NCI-H524 (cell line): ENCODE data around the gene ANKRD10.

Source experiments
- DNase-seq, 2 experiments: peaks; one replicate each; lab custom pipeline; 2025; lab: John Stamatoyannopoulos, UW

The ANKRD10 gene

DNA sequence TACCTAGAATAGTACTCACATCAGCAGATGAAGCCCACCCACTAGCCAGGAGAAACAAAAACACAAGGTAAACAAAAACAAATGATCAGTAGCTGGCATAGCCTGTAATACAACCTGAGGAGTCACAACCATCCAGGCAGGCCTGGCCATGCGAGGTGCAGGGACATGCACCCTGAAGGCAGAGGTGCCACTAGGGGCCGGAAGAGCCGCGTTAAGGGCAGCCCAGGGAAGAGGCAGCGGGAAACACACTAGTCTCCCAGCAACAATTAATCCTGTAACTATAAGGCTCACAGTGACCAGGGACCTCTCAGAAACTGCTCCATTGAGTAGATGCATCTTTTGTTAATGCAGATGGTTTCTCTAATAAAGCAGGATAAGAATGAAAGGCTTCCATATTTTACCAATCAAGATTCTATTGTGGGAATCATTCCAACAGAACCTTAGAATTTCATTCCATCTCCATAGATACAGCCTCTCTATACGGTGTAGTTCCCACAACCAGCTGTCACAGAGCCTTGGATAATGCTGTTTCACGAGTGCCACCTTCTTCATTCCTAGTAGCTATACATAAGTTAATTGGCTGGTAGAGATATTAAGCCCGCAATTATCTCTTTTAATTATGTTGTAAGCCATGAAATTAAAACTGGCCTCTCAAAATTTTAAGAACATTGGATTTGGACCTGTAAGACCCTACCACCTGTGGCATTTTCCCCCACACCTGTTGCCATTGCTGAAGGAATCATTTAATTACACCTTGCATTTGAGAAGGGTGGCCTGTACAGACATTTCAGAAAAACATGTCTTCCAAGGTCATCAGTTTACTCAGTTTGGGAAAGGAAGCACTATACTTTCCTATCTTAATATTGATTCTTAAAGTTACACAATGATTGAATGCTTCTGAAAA, 28.7 kb downstream of the ANKRD10 start:
- DNase-seq = peak in 1 of 2 experiments; percentile 2

DNA sequence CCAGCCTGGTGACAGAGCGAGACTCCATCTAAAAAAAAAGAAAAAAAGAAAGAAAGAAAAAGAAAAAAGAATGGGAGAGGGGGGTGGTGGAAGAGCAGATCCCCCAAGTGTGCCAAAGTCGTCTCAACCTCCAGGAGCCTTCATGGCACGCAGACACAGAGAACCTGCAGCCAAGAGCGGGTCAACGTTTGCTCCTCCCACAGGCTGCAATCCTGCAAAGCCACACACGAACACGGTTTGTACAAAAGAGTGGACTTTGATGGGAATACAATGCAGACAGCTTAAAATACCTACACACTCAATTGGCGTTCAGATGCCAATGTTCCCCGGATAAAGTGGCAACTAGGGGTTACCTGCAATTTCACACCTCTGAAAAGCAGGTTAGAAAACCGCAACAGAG, 29.4 kb downstream of the ANKRD10 start:
- DNase-seq = no peak

DNA sequence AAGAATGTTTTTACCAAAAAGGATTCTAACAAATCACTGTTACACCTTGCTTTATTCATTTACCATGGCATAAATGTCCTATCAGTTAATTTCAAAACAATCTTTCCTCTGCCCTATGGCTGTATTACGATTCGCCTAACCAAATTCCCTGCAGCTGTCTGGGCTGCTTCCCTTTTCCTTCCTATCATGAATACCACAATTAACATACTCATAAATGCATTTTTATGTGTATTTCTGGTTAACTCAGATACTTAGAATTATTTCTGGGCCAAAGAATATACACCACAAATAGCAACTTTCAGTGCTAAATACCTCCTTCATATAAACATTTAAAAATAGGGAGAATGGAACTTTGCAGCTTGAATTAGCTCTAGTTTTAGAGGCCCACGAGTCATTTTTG, 30.4 kb downstream of the ANKRD10 start:
- no peak for DNase-seq

DNA sequence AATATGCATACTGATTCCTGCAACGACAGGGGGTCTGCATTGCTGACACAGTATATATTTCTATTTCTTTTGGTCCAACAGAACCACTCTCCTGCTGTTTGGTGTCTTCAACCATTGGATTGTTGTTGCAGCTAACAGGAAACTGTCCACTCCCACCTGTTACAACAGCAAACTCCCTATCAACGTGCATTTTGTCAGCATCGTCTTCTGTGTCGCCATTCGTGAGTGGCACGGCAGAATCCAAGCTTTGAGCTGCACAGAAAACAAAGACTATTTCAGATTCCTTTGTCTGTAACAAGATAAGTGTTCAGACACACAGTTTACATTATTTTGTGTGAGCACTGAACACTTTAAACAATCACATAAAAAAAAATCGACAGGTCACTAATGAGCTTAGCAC, 31.3 kb downstream of the ANKRD10 start:
- no peak for DNase-seq

DNA sequence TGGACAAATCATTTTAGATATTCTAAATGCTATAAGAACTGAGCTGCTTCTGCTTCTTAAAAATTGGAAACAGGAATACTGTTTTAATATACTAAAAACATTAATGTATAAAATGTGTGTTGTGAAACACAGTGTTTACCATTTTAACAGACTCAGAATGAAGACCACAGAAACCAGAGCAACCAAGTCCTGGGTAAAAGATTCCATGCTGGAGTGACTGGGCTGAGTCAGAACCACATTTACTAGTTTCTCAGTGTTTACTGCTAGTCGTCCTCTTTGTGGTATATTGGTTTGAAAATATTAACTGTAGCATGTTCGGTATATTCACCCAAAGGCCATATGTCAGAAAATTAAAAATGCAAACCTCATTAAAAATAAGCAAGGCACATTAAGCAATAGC, 31.9 kb downstream of the ANKRD10 start:
- no peak for DNase-seq

DNA sequence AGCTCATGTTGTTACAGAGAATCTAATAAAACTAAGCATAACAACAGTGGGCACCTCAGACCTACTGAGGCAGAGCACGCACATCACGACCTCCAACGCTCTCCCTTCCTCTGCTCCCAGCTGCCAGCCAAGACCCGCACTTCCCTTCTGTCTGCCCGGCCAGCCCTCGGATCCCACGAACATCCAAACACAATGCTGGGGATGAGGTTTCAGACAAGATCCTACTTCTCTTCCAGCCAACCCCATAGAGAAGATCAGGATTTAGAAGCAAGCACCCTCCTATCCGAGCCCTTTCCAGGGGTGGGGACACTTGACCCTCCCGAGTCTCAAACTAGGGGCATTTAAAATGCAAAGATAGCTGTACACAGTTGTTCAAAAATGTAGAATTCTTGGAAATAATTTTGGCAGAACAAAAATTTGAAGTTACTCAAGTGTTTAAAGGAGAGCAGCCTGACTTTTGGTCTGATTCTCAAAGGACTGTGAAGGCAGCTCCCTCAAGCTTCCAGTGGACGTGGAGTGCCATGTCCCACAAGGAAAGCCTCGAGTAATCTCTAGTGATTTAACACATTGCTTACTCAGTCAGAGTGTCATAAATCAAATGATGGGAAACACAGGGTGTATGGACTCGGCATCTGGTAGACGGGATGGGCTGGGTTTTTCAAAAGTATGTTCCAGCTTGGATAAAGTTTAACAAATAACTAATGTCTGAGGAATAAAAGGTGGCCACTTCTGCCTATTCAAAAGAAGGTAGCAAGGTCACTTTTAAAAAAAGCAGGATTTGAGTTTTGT, 32.8 kb downstream of the ANKRD10 start:
- DNase-seq = no peak

DNA sequence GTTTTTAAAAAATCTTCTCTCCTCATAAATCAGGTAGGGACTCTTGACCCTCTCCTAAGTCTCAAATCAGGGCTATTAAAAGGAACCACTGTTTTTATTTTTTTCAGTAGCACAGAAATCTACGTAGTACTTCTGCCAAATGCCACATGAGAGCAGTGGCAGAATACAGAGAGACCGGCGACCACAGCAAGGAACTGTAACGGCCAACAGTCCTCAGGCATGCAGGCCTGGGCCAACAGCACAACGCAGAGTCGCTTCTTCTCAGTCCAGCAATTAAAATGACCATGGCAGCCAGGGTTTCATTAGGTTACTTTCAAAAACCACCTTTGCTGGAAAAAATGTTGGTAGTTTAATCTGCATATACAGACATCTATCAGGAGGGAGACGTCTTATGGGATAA, 34.2 kb downstream of the ANKRD10 start:
- no peak for DNase-seq

DNA sequence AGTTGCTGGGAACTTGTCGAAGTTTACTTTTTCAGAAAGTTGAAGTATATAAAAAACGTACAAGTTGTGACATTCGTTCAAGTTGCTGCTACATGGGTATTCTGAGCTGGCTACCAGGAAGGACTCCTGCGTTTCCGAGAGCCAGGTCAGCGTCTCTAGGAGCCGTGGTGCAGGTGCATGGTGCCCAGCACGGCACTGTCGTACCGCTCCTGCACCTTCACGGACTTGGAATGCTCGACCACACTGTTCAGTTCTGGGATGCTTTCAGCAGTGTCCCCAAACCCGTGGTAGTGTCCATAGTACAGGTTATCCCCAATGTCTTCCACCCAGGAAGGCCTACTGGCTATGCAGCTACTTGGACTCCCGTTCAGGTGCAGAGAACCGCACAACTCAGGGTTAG, 35.4 kb downstream of the ANKRD10 start:
- DNase-seq = no peak

DNA sequence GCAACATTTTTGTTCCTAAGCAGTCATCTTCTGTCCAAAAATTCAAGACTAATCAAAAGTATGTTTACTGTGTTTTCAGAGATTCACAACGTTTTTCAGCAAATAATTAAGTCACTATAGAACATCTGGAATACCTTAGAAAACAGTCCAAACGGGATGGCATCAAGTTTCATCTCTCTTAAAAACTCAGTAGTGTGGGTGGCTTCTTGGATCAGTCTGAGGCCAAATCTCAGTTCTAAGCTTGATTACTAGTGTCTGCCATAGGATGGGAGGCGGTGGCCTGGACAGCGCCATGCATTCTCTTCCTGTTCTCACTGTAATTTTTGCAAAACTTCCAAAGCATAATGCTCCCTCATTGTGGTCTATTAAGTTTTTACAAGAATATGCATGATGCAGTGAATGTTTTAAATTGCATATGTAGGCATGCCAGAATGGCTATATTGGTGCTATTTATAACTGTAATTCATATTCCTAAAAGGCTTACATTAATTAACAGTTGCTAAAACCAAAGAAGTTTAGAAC, 37.1 kb downstream of the ANKRD10 start:
- DNase-seq = no peak

DNA sequence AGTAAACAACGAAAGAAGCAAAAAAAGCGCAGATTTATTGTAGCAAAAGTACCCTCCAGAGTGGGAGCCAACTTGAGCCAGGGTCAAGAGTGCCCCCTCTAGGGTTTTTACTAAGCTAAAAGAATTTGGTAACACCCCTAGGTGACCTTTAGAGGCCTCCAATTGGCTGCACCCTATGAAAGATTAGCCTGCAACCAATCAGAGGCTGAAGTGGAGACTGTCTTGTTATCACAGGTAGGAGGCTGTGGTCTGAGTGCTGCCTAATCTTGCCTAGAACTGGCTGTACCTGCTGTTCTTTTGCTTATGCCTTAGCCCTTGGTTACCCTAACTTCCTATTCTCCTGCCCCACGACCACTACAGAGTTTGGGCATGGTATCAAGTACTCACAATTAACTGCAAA, 38.3 kb downstream of the ANKRD10 start:
- no peak for DNase-seq

DNA sequence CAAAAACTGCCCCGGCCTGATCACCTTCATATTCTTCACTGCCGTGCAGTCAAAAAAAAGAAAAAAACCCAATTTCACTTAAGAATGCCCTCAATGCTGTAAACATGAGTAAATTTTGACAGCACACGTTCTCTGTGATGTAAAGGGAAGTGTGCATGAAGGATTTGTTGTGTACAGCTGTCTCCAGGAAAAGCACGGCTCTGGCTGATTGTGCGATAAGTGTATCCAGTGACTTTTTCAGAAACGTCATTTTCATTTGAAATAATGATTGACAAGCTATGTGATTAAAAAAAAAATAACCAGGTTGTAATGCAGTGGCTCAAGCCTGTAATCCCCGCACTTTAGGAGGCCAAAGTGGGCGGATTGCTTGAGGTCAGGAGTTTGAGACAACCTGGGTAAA, 39.6 kb downstream of the ANKRD10 start:
- DNase-seq = no peak

DNA sequence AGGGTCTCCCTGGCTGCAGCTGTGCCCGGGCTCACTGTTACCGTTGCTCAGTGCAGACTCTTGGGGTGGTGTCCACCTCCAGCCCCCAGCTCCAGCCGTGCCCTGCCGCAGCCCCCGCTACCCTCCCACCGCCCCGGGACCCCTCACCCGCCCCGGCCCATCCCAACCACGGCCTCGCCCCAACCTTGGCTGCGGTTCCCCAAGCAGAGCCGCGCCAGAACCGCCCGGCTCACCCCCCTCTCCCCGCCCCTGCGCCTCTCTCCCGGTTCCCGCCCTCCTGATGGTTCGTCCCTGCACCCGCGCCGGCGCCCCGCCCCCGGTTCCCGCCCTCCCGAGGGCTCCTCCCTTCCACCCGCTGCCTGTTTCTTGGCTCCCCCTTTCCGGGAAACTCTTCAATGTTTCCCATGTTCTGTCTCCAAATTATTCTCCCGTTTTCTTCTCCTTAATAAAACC, 40.3 kb downstream of the ANKRD10 start:
- peak in 1 of 2 experiments; percentile 56 for DNase-seq

DNA sequence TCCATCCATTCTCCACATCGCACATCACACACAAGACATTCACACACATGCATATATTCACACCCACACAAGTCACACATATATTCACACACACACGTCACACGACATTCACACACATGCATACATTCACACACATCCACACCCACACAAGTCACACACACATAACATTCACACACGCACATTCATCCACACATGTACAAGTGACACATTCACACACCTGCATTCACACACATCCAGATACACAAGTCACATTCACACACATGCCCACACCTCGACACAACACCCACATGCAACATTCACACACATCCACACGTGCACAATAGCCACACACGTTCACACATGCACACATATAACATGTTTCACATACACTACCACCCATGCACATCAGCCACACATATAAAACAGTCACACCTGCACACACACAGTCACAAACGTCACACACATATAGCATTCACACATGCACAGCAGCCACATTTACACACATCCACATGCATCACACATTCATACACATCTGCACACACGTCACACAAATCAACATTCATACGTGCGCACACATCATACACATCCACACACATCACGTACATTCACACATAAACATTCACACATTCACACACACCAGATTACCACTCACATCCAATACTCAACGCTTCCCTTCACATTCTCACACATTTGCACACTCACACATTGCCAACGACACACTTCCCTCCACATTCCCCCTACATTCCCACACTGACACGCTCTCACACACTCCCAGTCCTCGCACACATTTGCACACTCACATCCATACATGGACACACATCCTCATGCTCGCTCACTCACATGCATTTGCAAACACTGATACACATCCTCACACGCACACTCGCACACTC, 41.0 kb downstream of the ANKRD10 start:
- DNase-seq = no peak

DNA sequence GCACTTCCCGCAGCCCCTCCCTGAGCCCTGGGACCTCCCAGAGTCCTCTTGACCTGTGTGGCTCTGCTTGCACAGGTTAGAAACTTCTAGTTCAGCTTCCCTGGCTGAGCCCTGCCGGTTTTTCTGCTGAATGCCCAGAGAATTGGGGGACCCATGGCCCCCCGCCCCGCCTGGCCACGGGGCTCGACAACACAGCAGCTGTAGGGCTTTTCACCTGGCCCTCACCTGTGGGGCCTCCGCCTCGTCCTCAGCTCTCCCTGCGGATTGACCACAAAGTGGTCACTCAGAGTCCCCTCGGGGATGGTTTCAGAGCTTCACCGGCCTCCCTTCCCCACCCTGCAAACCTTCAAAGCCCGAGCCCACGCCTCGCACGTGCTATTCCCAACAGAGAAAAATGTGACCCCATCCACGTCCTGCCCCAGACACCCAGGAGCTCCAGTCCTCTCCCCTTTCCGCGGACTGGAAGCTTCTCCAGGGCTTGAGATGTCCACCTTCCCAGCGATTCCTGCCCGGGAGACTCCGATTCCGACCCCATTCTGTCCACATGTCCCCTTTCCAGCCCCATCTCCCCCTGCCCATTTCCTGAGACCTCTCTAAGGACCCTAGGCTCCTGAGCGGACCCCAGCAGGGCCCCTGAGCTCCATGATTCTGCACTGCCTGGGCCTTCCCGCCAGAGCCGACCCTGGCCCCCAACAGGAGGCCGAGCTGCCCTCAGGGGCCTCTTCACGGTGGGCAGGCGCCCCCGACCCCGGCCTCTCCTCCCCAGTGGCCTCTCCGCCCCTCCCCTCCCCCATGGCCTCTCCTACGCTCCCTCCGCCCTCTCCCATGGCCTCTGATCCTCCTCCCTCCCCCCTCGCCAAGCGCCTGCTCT, 41.9 kb downstream of the ANKRD10 start:
- no peak for DNase-seq

DNA sequence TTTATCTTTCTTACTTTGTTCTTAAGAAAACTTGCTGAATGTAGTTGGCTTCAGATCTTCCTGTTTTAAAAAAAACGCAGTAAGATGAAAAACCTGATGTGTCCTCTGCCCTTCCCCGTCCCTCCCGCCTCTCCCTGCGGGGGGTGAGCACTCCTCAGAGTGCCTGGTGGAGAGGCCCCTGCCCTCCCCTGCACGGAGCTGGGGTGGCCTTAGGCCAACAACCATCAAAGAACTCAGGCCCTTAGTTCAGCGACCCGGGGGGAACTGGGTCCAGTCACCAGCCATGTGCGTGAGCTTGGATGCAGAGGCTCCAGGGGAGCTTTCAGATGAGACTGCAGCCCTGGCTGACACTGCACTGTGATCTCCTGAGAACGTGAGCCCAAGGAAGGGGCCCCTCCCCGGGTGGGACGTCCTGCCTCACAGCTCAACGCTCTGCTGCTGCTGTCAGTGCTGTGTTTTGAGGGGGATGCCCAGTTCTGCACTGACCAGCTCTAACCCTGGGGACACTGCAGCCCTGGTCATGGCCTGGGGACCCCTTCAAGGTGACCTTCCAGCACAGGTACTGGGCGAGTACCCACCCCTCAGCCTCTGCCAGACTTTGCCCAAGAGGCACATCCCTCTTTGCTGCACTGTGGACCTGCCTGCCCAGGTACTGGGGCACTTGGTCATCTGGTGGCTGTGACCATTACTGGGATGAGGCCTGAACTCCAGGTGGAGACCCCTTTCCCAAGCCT, 42.7 kb downstream of the ANKRD10 start:
- DNase-seq = no peak

DNA sequence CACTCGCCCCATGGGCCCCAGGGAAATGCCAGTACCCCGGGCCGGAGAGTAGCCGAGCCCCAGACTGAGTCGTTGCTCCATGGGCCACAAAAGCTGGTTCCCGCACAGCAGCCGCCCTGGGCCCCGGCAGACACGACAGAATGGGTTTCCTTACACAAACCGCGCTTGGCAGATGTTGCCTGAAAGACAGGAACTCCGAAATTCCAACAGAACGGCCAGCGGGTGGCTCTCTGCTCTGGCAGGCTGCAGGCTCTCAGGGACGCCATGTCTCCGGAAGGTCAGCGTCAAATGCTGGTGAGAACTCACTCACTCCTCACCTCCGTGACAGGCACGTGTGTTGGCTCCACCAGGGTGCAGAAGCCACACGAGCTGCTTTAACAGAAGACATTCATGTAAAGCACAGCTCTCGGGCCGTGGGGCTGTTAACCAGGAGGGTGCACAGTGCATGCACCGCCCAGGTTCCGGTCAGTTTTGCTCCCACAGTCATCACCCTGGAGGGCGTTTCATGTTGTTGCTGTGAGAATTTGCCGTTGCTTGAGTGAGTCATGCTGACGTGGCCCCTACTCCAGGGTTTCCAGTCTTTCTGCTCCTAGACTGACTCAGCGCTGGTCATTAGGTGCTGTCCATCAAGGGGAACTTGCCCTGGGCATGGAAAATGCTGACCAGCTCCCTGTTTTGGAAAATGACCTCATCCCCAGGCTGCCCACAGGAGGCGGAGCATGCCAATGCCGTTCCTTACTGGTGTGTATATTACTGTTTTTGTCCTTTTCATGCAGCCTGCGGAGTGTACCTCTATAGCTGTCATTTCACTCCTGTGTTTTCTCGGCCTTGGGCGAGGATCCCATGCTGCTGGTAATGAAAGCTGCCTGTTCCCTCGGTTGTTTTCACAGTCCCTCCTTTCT, 44.8 kb downstream of the ANKRD10 start:
- peak; percentile 22 to 32 for DNase-seq

DNA sequence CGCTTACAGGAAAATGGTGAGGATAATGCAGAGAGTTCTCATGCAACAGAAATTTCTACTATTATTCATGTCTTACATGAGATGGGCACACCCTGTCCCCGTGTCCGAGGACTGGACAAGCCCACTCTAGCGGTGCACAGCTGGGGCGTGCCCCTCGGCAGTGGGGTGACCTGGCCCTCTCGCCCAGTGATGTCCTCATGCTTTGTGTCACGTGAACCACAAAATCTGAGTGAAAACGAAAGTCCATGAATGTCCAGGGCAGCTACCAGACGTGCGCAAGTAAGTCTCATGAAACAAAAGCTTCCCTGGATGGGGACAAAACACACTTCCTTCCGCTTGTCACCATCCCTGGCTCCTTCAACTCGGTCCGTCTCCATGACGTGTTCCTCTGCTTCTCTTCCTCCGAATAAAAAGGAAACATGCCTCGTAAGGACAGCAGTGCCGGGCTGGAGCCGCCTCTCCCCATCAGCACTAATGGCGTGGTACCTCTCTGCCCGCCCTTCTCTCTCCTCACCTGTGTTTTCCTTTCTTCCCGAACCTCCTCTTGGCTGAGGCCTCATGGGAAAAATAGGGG, 45.6 kb downstream of the ANKRD10 start:
- no peak for DNase-seq

DNA sequence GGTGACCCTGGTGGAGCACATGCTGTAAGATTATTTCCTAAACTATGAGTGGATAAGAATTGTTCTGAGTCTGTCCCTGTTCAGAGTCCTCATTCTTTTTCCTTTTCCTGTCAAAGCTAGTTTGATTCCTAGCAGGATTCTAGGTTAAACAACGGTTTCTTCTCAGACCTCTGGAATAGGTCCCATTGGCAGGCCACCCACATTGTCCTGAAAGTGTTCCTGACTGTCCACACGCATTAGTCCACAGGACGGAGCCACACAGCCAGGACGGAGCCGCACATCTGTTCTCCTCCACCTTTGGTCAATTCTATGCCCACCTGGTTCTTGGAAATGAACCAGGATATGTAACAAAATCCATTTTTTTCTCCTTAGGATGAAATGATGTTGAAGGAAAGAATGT, 46.1 kb downstream of the ANKRD10 start:
- no peak for DNase-seq

DNA sequence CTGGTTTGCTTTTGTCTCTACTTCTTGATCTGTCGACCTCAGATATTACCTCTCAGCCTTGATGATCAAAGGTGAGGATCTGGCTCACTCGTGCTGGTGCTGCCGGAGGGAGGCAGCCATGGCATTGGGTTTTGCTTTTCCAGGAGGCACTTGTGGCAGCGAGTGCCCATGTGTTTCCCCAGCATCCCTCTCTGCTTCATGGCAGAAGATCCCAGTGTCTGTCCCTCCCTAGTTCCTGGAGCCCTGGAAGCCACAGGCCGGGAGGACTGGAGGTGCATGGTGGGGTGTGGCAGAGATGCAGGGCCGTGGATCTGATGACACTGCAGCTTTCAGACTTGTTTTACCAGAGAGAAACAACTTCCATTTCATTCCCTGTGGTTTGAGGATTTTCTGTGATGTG, 47.5 kb downstream of the ANKRD10 start:
- no peak for DNase-seq
